Activated CD4-positive, alpha-beta T cell treated with anti-CD3 and anti-CD28 coated beads for 36 hours (primary cell): ENCODE measurements around the gene GDI2. TPM values are rescaled to one million over a fixed set of nuclear protein-coding genes. Genes with fewer than 3 reads are reported as not detected.
"Not testable (repeated sequence)": the region's sequence is repeated elsewhere in the genome, so short reads cannot be mapped to it uniquely, and the experiment has no call there.

Experiments used
- ATAC-seq: fragments of 200-7000 bp; cut with Tn5 transposase; one replicate; pipeline ENCODE4 v1.10.0; 2021; ENCODE audit warnings: mild to moderate bottlenecking, moderate library complexity
- CTCF ChIA-PET: fragments of 350-600 bp; sonication (Branson Sonifier 250); formaldehyde crosslinking; loops from one replicate; lab custom pipeline; 2021; ENCODE audit warnings: antibody characterized with exemption; lab: Charles Lee
- POLR2A ChIA-PET: fragments of 350-600 bp; sonication (Branson Sonifier 250); formaldehyde crosslinking; loops from one replicate; lab custom pipeline; 2021; ENCODE audit warnings: antibody characterized with exemption, inconsistent platforms; lab: Charles Lee
- DNase-seq: peaks from one replicate; pipeline ENCODE4 v3.0.0-alpha.2; 2020
- H3K27ac Mint-ChIP-seq: one replicate; pipeline ENCODE4 v1.8.0; 2021; ENCODE audit warnings: mixed read lengths
- H3K27me3 Mint-ChIP-seq: one replicate; pipeline ENCODE4 v1.8.0; 2021; ENCODE audit warnings: mixed read lengths
- H3K36me3 Mint-ChIP-seq: one replicate; pipeline ENCODE4 v1.8.0; 2021; ENCODE audit warnings: low read depth, mixed read lengths
- H3K4me1 Mint-ChIP-seq: one replicate; pipeline ENCODE4 v1.8.0; 2021; ENCODE audit warnings: mixed read lengths
- H3K4me3 Mint-ChIP-seq: one replicate; pipeline ENCODE4 v1.8.0; 2021; ENCODE audit warnings: mild to moderate bottlenecking, moderate library complexity, mixed read lengths
- H3K9me3 Mint-ChIP-seq: one replicate; pipeline ENCODE4 v1.8.0; 2021; ENCODE audit warnings: low read depth, mixed read lengths
- intact Hi-C, 2 experiments: fragments of 100-400 bp; cut with DNase I in 1 of 2; cut with micrococcal nuclease in 1 of 2; formaldehyde crosslinking; loops; one replicate each; pipeline versions ENCODE4 v1.14.2 to v1.15.1; 2022 to 2024; cut with DNase I, micrococcal nuclease
- total RNA-seq, 2 experiments: library from RNA; stranded (reverse); gene quantifications; one replicate each; pipeline ENCODE4 v1.2.3, GENCODE V29; 2021

The GDI2 gene
- 100 to 1,000 TPM; 276 to 290 TPM for total RNA-seq

DNA sequence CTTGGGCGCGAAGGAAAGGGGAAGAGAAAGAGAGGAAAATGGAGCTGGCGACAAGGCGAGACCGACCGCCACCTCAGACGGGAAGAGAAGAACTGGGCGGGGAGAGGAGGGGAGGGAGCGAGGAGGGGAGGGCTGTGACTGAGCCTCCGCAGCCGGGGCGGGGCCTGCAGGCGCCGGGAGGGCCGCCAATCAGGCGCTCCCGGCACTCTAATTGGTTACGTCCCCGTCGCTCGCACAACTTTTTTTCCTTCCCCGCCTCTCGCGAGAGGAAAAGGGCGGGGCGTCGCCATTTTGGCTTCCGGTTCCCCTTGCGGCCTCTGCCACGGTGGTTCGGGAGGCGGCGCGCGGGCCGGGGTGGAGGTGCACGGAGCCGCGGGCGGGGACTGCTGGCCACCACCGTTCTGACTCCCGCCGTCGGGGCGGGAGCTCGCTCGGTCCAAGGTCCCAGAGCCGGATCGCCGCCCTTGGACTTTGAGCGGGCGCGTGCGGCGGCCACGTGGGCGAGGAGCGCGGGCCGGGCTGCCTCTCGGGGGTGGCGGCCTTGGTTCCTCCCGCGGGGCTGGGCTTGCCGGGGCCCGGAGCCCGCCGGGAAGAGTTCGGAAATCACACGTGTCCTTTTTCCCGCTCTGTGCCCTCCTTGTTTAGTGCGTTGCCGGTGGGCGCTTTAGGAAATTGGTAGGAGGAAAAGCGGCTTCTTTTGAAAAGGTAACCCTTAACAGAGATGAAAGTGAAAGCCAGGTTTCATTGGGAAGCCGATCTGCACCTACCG is at the start of gene GDI2:
Gene GDI2, minus strand, starts transcription at position 94 of the 769 bp plus-strand sequence. CDS start 176 bp downstream, outside the sequence.
- DNase-seq (peak; percentile 98), ATAC-seq (peak; percentile 94)
- POLR2A ChIA-PET: interaction anchor here (0.6 to 1.7 kb wide), 5 partner anchors 17 to 270 kb away, joined by 3 to 13 read pairs (median 4); partner anchors contain the start of genes ANKRD16, FBH1 and TASOR2
- CTCF ChIA-PET: interaction anchor here (0.6 to 1.2 kb wide), 6 partner anchors 13 to 273 kb away, joined by 3 to 4 read pairs (median 3); partner anchors contain the start of gene TASOR2
- Mint-ChIP-seq H3K27ac (peak within 1 kb of the TSS; percentile 98), H3K4me3 (peak within 1 kb of the TSS; percentile 92), H3K4me1 (peaks cover 60% of the 10 kb centered on the region), H3K27me3 (no peaks in the 10 kb centered on the region), H3K9me3 (peaks cover 4% of the 10 kb centered on the region), H3K36me3 (peaks cover 39% of the 10 kb centered on the region)
- intact Hi-C loops: loop anchor here (1.0 to 10.0 kb wide), 18 partner anchors 36 to 771 kb away; partner anchors contain the start of genes TASOR2 (in 2 of the 2), ANKRD16 (in 1 of the 2), FBH1 (in 1 of the 2) and IL15RA (in 1 of the 2)

DNA sequence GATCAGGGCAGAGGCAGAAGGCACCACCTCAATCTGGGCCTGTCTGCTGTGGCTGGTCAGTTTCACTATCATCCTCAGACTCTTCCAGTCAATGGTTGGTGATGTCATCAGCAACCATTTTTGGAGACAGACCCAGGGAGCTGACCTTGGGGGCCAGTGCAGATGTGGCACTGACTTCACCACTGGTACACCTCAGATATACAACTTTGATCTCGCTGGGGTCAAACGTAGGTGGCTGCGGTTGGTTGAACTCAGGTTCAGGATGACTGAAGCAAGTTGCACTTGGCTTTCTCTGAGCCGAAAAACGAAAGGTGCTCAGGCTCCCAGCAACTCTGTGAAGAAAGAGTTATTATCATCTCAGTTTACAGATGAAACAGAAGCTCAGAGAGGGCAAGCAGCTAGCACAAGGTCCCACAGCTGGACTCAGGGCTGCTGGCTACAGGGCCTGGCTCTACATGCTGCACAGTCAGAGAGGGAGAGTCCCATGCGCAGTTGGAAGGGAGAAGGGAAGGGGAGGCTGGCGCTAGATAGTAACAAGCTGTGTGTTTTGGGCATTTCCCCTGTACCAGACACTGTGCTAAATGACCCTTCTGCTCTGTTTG is 49.2 kb upstream of the GDI2 start:
- ATAC-seq (peak; percentile 42), DNase-seq (no peak)
- intact Hi-C loops: no loop called here
- CTCF ChIA-PET: interaction anchor here (0.9 kb wide), 1 partner anchor 162 kb away, joined by 3 read pairs; no protein-coding TSS in a partner anchor
- Mint-ChIP-seq H3K27ac (no peak overlapping the region), H3K27me3 (no peaks in the 10 kb centered on the region), H3K4me3 (no peak overlapping the region), H3K9me3 (no peaks in the 10 kb centered on the region), H3K36me3 (peaks cover 5% of the 10 kb centered on the region), H3K4me1 (no peaks in the 10 kb centered on the region)
- POLR2A ChIA-PET: no interaction called here

DNA sequence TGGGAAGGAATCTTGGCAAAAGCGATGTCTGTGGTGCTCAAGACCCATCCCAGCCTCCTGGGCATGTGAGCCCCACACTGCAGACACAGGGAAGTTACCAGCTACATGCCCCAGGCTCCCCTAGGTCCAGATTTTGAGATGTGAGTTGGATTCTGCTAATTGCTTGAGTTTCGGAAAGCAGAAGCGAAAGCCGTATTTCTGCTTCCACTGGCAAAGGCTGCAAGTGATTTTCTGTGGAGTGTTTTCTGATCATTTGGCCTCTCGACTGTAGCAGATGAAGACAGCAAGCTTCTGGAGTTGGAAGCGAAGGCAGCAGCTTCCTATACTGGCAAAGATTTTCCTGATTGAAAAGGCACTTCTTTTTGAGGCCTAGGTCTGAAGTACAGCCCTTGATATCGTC is 46.8 kb upstream of the GDI2 start:
- ChIA-PET POLR2A (no interaction called here), CTCF (interaction anchor here (0.8 kb wide), 1 partner anchor 11 kb away, joined by 7 read pairs; no protein-coding TSS in a partner anchor)
- H3K9me3 Mint-ChIP-seq: no peaks in the 10 kb centered on the region
- no peak for DNase-seq
- peaks cover 5% of the 10 kb centered on the region for H3K36me3 Mint-ChIP-seq
- H3K4me1 Mint-ChIP-seq: no peaks in the 10 kb centered on the region
- no peaks in the 10 kb centered on the region for H3K27me3 Mint-ChIP-seq
- no peak overlapping the region for H3K4me3 Mint-ChIP-seq
- intact Hi-C loops: no loop called here
- no peak overlapping the region for H3K27ac Mint-ChIP-seq
- ATAC-seq: no peak

DNA sequence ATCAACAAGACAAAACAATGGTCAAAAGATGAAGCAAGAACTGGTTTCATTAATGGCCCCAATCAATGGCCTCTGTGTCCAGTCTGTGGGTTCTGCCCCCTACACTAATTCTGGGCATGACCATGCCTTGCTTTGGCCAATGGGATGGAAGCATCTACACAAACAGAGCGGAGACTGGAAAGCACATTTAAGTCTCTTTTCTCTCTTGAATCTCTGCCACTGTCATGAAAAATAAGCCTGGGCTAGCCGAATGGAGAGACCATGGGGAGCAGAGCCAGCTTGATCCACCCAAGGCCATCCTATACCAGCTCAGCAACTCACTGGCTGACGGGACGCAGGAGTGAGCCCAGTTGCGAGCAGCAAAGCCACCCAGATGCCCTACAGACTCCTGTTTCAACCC is 45.6 kb upstream of the GDI2 start:
- Mint-ChIP-seq H3K4me1 (no peaks in the 10 kb centered on the region), H3K36me3 (peaks cover 5% of the 10 kb centered on the region), H3K4me3 (no peak overlapping the region), H3K9me3 (no peaks in the 10 kb centered on the region), H3K27me3 (no peaks in the 10 kb centered on the region), H3K27ac (no peak overlapping the region)
- CTCF ChIA-PET: interaction anchor here (0.6 to 2.4 kb wide), 4 partner anchors 12 to 453 kb away, joined by 3 to 11 read pairs (median 4); no protein-coding TSS in a partner anchor
- no peak for ATAC-seq
- POLR2A ChIA-PET: no interaction called here
- intact Hi-C loops: no loop called here
- DNase-seq: no peak

DNA sequence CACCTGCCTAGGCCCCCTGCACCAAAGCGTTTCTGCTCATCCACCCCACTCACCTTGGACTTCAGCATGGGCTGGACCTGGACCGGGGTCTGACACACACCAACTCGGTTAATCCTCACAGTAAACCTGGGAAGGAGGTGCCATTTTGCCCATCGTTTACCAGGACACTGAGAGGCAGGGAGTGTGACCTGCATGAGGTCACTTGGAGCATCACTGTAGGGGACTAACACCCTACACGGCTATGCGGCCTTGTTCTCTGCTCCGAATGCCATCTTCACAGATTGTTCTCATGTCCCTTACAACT is 43.4 kb upstream of the GDI2 start:
- DNase-seq: no peak
- H3K36me3 Mint-ChIP-seq: no peaks in the 10 kb centered on the region
- POLR2A ChIA-PET: interaction anchor here (0.6 kb wide), 1 partner anchor 1419 kb away, joined by 4 read pairs; no protein-coding TSS in a partner anchor

GRCh38 chr10:5855979-5856700 is 42.9 kb upstream of the GDI2 start:
- CTCF ChIA-PET: interaction anchor here (0.6 to 0.7 kb wide), 2 partner anchors 45 to 69 kb away, joined by 4 to 6 read pairs; no protein-coding TSS in a partner anchor
- H3K4me3 Mint-ChIP-seq: no peak overlapping the region
- no peaks in the 10 kb centered on the region for H3K36me3 Mint-ChIP-seq
- no peaks in the 10 kb centered on the region for H3K4me1 Mint-ChIP-seq
- no peak for DNase-seq
- H3K27me3 Mint-ChIP-seq: peaks cover 3% of the 10 kb centered on the region
- no peak for ATAC-seq
- intact Hi-C loops: no loop called here
- H3K9me3 Mint-ChIP-seq: no peaks in the 10 kb centered on the region
- POLR2A ChIA-PET: interaction anchor here (0.6 kb wide), 1 partner anchor 1418 kb away, joined by 4 read pairs; no protein-coding TSS in a partner anchor
- H3K27ac Mint-ChIP-seq: no peak overlapping the region

More for the DNA sequence above, 43.4 kb upstream of the GDI2 start:
- Mint-ChIP-seq H3K4me3 (no peak overlapping the region), H3K9me3 (no peaks in the 10 kb centered on the region), H3K27ac (no peak overlapping the region), H3K4me1 (no peaks in the 10 kb centered on the region), H3K27me3 (peaks cover 3% of the 10 kb centered on the region)
- intact Hi-C loops: no loop called here
- ATAC-seq: no peak
- CTCF ChIA-PET: no interaction called here

- peaks cover 3% of the 10 kb centered on the region for H3K27me3 Mint-ChIP-seq
- POLR2A ChIA-PET: interaction anchor here (0.6 kb wide), 1 partner anchor 197 kb away, joined by 3 read pairs; no protein-coding TSS in a partner anchor
- no peak overlapping the region for H3K27ac Mint-ChIP-seq
- intact Hi-C loops: no loop called here
- H3K36me3 Mint-ChIP-seq: no peaks in the 10 kb centered on the region
- DNase-seq (no peak), ATAC-seq (no peak)
- H3K9me3 Mint-ChIP-seq: no peaks in the 10 kb centered on the region
- H3K4me3 Mint-ChIP-seq: no peak overlapping the region
- CTCF ChIA-PET: no interaction called here
- H3K4me1 Mint-ChIP-seq: no peaks in the 10 kb centered on the region
These were observed 40.9 kb upstream of the GDI2 start for GRCh38 chr10:5854131-5854475.

DNA sequence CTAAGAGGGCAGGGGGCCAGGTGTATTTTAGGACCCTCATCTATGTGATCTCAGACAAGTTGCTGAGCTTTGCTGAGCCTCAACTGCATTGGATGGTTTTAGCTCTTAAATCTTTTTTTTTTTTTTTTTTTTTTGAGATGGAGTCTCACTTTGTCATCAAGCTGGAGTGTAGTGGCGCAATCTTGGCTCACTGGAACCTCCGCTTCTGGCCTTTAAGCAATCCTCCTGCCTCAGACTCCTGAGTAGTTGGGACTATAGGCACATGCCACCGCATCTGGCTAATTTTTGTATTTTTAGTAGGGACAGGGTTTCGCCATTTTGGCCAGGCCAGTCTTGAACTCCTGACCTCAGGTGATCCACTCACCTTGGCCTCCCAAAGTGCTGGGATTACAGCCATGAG is 33.4 kb upstream of the GDI2 start:
- intact Hi-C loops: loop anchor here in 1 of 2 experiments (2.0 kb wide), 1 partner anchor 26 kb away; no protein-coding TSS in a partner anchor
- H3K9me3 Mint-ChIP-seq, DNase-seq, H3K4me3 Mint-ChIP-seq, H3K36me3 Mint-ChIP-seq, H3K27ac Mint-ChIP-seq, POLR2A ChIA-PET, H3K27me3 Mint-ChIP-seq, ATAC-seq: not testable (repeated sequence)
- CTCF ChIA-PET: interaction anchor here (0.6 to 1.1 kb wide), 4 partner anchors 12 to 1116 kb away, joined by 3 to 4 read pairs (median 3); no protein-coding TSS in a partner anchor
- peaks cover 31% of the 10 kb centered on the region for H3K4me1 Mint-ChIP-seq

DNA sequence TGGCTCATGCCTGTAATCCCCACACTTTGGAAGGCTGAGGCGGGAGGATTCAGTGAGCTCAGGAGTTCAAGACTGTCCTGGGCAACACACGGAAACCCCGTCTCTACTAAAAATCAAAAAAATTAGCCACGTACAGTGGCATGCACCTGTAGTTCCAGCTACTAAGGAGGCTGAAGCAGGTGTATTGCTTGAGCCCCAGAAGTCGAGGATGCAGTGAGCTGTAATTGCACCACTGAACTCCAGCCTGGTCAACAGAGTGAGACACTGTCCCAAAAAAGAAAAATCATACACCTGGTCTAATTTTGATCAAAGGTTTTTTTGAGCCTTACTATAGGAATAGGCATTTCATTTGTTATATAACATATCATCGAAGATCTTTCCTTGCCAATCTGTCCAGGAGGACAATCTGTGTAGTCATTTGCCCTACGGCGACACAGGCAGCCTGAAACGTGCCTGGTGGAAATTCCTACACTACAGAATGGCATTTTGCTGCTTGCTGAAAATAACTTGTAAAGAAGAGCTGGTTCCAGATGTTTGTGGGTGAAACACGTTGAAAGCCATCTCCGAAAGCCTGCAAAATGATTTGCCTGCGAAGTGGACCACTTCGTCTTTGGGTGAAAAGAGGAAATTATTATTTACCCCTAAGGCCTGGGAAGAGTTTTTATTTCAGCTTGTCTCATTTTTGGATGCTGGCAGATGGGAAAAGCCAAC is 31.3 kb upstream of the GDI2 start:
- DNase-seq: no peak
- ATAC-seq: no peak
- intact Hi-C loops: no loop called here
- CTCF ChIA-PET: interaction anchor here (0.8 to 2.0 kb wide), 9 partner anchors 8 to 221 kb away, joined by 3 to 8 read pairs (median 3); no protein-coding TSS in a partner anchor
- H3K36me3 Mint-ChIP-seq: no peaks in the 10 kb centered on the region
- no peak overlapping the region for H3K4me3 Mint-ChIP-seq
- no peaks in the 10 kb centered on the region for H3K9me3 Mint-ChIP-seq
- peaks cover 1% of the 10 kb centered on the region for H3K27me3 Mint-ChIP-seq
- POLR2A ChIA-PET: interaction anchor here (0.6 to 0.7 kb wide), 3 partner anchors 22 to 43 kb away, joined by 3 to 6 read pairs (median 5); no protein-coding TSS in a partner anchor
- H3K27ac Mint-ChIP-seq: peak overlapping the region; percentile 67
- peaks cover 31% of the 10 kb centered on the region for H3K4me1 Mint-ChIP-seq

DNA sequence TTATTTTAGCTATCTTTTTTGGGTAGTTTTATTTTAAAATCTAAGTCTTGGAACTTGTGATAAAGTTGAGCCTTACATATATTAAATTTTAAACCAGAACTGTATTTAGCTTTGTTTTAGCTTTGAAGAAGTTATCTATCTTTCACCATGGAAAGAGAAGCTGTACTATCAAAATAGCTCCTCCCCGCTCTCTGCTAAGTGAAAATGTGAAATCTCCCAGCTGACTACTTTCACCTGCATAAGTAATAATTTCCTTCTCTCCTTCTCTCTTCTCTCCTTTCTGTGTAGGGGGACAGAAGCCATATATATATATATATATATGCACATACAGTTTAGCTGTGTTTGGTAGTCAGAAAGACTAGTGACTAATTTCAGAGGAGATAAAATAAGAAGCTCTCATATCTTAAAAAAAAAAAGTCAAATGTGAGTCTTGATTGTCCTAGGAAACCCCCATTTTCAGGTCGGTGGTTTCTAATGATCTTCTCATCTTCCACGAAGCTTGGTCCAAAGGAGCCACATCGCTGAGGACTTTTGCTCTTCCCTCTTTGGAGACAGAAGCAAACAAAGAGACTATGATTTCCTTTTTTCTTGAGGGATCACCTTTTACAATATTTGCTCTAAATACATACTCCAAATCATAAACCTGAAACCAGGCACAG is 30.6 kb upstream of the GDI2 start:
- Mint-ChIP-seq H3K27me3 (peaks cover 2% of the 10 kb centered on the region), H3K36me3 (no peaks in the 10 kb centered on the region), H3K27ac (peak overlapping the region; percentile 67), H3K4me3 (no peak overlapping the region), H3K4me1 (peaks cover 31% of the 10 kb centered on the region), H3K9me3 (no peaks in the 10 kb centered on the region)
- no peak for DNase-seq
- ChIA-PET CTCF (interaction anchor here (0.8 to 2.0 kb wide), 12 partner anchors 9 to 221 kb away, joined by 3 to 8 read pairs (median 4); no protein-coding TSS in a partner anchor), POLR2A (interaction anchor here (0.6 to 0.7 kb wide), 4 partner anchors 21 to 1590 kb away, joined by 3 to 6 read pairs (median 4); no protein-coding TSS in a partner anchor)
- ATAC-seq: peak; percentile 82
- intact Hi-C loops: no loop called here
